Measurements from ENCODE around the gene EPM2A.

EPM2A gene

DNA sequence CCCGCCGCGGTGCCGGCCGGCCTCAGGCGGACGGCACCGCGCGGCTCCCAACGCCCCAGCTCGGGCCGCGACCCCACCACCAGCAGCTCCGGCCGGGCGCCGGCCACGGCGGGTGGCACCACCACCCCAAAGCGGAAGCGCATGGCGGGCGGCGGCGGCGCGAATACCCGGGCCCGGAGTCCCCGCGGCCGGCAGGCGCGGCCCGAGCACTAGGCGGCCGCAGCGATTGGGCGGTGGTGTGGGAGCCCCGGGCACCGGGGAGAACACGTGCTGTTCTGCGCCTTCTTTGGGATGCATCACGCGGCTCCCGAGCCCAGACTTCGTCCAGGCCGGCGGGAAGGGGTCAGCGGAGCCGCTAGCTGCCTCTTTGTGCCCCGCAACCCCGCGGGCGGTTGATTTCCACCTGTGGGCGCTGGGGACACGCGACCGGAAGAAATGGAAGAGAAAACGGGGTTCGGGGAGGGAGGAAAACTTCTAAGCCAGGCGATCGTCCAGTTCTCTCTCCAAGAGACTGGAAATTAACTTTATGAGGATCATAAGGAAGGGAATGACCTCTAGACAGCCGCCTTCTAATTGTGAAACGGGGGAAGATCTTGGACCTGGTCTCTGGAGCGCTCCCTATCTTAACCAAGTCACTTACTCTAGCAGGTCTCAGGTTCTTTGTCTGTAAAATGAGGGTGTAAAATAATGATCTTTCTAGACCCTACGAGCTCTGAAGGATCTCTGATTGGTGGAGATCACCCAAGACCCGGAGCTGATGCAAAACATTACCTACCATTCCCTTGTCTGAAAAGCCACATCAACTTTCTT is at the start of gene EPM2A:
EPM2A (minus strand) TSS at position 165 of the 810 bp plus-strand sequence; CDS start at position 143, 22 bp downstream.
- Histone ChIP-seq H3K4me3 (peak within 1 kb of the TSS; percentile 73 to 77), H3K27ac (peak within 1 kb of the TSS; percentile 98), H3K27me3 (no peaks in the 10 kb centered on the region), H3K4me1 (peaks cover 0 to 51% (median 5%) of the 10 kb centered on the region in 4 donors), H3K9me3 (no peaks in the 10 kb centered on the region), H3K36me3 (no peaks in the 10 kb centered on the region)
- TF ChIP-seq, protein P1, sequence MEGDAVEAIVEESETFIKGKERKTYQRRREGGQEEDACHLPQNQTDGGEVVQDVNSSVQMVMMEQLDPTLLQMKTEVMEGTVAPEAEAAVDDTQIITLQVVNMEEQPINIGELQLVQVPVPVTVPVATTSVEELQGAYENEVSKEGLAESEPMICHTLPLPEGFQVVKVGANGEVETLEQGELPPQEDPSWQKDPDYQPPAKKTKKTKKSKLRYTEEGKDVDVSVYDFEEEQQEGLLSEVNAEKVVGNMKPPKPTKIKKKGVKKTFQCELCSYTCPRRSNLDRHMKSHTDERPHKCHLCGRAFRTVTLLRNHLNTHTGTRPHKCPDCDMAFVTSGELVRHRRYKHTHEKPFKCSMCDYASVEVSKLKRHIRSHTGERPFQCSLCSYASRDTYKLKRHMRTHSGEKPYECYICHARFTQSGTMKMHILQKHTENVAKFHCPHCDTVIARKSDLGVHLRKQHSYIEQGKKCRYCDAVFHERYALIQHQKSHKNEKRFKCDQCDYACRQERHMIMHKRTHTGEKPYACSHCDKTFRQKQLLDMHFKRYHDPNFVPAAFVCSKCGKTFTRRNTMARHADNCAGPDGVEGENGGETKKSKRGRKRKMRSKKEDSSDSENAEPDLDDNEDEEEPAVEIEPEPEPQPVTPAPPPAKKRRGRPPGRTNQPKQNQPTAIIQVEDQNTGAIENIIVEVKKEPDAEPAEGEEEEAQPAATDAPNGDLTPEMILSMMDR (IDR thresholded peaks at IDR 0.05), result peak in 1 of 2 experiments; percentile 19
- intact Hi-C loops (cut with DNase I; ENCODE audit: low total_unique reads), result loop anchor here (2.0 to 10.0 kb wide), 3 partner anchors 79 to 809 kb away; partner anchors contain the start of genes FBXO30, RAB32 and SHPRH
- peak; percentile 84 to 94 for DNase-seq

DNA sequence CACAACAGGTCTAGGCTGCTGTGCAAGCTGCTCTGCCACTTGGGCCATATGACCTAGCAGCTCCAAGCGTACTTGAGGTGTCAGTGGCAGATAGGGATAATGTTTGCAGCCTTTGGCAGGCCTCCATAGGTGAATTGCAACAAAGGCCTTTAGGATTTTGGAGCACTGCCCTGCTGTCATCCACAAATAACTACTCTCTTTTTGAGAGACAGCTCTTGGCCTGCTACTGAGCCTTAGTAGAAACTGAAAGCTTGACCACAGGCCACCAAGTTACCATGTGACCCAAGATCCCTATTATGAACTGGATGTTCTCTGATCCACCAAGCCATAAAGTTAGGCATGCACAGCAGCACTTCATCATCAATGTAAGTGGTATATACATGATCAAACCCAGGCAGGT is 49.4 kb upstream of the EPM2A start:
- intact Hi-C loops (cut with DNase I; ENCODE audit: low total_unique reads), result no loop called here
- no peak for DNase-seq
- Histone ChIP-seq H3K4me3 (no peak overlapping the region), H3K9me3 (peaks cover 0 to 8% (median 0%) of the 10 kb centered on the region in 3 donors), H3K4me1 (no peaks in the 10 kb centered on the region), H3K27ac (no peak overlapping the region), H3K27me3 (no peaks in the 10 kb centered on the region), H3K36me3 (peaks cover 11 to 29% (median 12%) of the 10 kb centered on the region in 3 donors)
- TF ChIP-seq, protein P1 (IDR thresholded peaks at IDR 0.05), result no peak

DNA sequence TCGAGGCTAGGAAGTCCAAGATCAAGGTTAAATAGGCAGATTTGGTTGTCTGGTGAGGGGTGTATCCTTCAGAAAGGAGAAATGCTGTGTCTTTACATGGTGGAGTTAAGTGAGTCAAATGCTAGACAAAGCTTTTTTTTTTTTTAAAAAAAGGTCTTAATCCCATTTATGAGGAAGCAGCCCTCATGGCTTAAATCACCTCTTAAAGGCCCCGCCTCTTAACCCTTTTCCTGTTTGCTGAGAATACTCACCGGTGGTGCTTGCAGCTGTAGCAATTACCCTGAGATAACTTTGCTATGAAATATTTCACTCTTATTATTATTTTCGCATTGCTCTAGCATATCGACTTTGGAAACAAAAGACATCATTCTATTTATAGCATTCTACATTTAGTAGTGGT is 48.5 kb upstream of the EPM2A start:
- H3K27me3 ChIP-seq, result no peaks in the 10 kb centered on the region
- H3K4me3 ChIP-seq, result no peak overlapping the region
- H3K36me3 ChIP-seq, result peaks cover 11 to 29% (median 12%) of the 10 kb centered on the region in 3 donors
- intact Hi-C loops (cut with DNase I; ENCODE audit: low total_unique reads), result no loop called here
- H3K27ac ChIP-seq, result no peak overlapping the region
- DNase-seq, result no peak
- peaks cover 0 to 13% (median 0%) of the 10 kb centered on the region in 3 donors for H3K9me3 ChIP-seq
- TF ChIP-seq, protein P1 (IDR thresholded peaks at IDR 0.05), result no peak
- H3K4me1 ChIP-seq, result no peaks in the 10 kb centered on the region

DNA sequence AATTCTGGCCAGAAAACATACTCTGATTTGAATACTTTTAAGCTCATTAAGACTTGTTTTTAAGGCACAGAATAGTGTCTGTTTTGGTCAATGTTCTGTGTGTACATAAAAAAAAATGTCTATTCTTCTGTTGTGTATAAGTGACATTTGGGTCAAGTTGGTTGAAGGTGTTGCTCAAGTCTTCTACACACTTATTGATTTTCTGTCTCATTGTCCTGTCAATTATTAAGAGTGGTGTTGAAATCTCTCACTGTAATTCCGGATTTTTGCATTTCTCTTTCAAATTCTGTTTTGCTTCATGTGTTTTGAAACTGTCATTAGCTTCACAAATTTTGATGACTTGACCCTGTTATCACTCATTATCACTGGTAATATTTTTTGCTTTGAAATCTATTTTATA is 37.5 kb upstream of the EPM2A start:
- Histone ChIP-seq H3K36me3 (no peaks in the 10 kb centered on the region), H3K4me1 (no peaks in the 10 kb centered on the region), H3K27me3 (no peaks in the 10 kb centered on the region), H3K9me3 (peaks cover 0 to 19% (median 1%) of the 10 kb centered on the region in 3 donors), H3K4me3 (no peak overlapping the region), H3K27ac (no peak overlapping the region)
- DNase-seq, result no peak
- intact Hi-C loops (cut with DNase I; ENCODE audit: low total_unique reads), result no loop called here
- TF ChIP-seq, protein P1 (IDR thresholded peaks at IDR 0.05), result no peak

DNA sequence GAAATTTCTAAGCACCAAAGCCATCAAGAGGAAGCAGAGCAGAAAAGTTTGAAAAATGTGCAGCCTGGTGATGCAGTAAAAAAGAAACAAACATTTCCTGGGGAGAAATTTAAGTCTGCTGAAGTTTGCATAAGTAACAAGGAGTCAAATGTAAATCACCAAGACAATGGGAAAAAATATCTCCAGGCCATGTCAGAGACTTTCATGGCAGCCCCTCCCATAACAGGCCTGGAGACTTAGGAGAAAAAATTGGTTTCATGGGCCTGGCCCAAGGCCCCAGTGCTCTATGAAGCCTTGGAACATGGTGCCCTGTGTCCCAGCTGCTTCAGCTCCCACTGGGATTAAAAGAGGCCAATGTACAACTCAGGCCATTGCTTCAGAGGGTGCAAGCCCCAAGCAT is 30.1 kb upstream of the EPM2A start:
- Histone ChIP-seq H3K27me3 (no peaks in the 10 kb centered on the region), H3K4me3 (no peak overlapping the region), H3K9me3 (no peaks in the 10 kb centered on the region), H3K36me3 (no peaks in the 10 kb centered on the region), H3K27ac (no peak overlapping the region), H3K4me1 (no peaks in the 10 kb centered on the region)
- DNase-seq, result no peak
- TF ChIP-seq, protein P1 (IDR thresholded peaks at IDR 0.05), result no peak
- intact Hi-C loops (cut with DNase I; ENCODE audit: low total_unique reads), result no loop called here
